Astrocyte (in vitro differentiated cells and primary cell): ENCODE data around the gene TMEM123. TPM values are rescaled to one million over a fixed set of nuclear protein-coding genes. Genes with fewer than 3 reads are reported as not detected.

Experiments used
- DNase-seq: peaks from one replicate; pipeline ENCODE4 v3.0.0-alpha.2; 2010; ENCODE audit warnings: low read depth
- FAIRE-seq: peaks from 2 replicates; lab custom pipeline; 2011; peaks lifted over from hg19 to GRCh38; lab: Jason Lieb, UNC
- H2AFZ ChIP-seq: 2 replicates; pipeline ENCODE4 v1.6.0; 2012; ENCODE audit warnings: low read depth, low read length, inconsistent platforms
- H3K27ac ChIP-seq: 2 replicates; pipeline ENCODE4 v1.5.1; 2011; ENCODE audit warnings: low read depth, low read length, inconsistent platforms
- H3K27me3 ChIP-seq: 2 replicates; pipeline ENCODE4 v1.6.0; 2011; ENCODE audit warnings: low read length, inconsistent platforms; ENCODE audit not compliant: insufficient read depth
- H3K36me3 ChIP-seq: 2 replicates; pipeline ENCODE4 v1.5.1; 2011; ENCODE audit warnings: low read length, inconsistent platforms; ENCODE audit not compliant: insufficient read depth
- H3K4me1 ChIP-seq: 2 replicates; pipeline ENCODE4 v1.5.1; 2011; ENCODE audit warnings: low read length, inconsistent platforms; ENCODE audit not compliant: insufficient read depth
- H3K4me2 ChIP-seq: 2 replicates; pipeline ENCODE4 v1.6.0; 2012; ENCODE audit warnings: low read length, inconsistent platforms
- H3K4me3 ChIP-seq: 2 replicates; pipeline ENCODE4 v1.5.1; 2011; ENCODE audit warnings: low read depth, mild to moderate bottlenecking, low read length, inconsistent platforms; ENCODE audit not compliant: insufficient read depth
- H3K79me2 ChIP-seq: 2 replicates; pipeline ENCODE4 v1.6.0; 2012; ENCODE audit warnings: mild to moderate bottlenecking, low read length, inconsistent platforms; ENCODE audit not compliant: insufficient read depth
- H3K9ac ChIP-seq: 2 replicates; pipeline ENCODE4 v1.6.0; 2012; ENCODE audit warnings: mild to moderate bottlenecking, low read length, inconsistent platforms
- H3K9me3 ChIP-seq: 2 replicates; pipeline ENCODE4 v1.5.1; 2012; ENCODE audit warnings: low read depth, mild to moderate bottlenecking, low read length, inconsistent platforms; ENCODE audit not compliant: insufficient read depth
- H4K20me1 ChIP-seq: 2 replicates; pipeline ENCODE4 v1.6.0; 2012; ENCODE audit warnings: low read length, inconsistent platforms; ENCODE audit not compliant: insufficient read depth
- H3K27ac Mint-ChIP-seq: one replicate; pipeline ENCODE4 v1.8.0; 2021; ENCODE audit warnings: mild to moderate bottlenecking, mixed read lengths; ENCODE audit not compliant: unreplicated experiment
- H3K27me3 Mint-ChIP-seq: one replicate; pipeline ENCODE4 v1.8.0; 2021; ENCODE audit warnings: low read depth, mixed read lengths; ENCODE audit not compliant: unreplicated experiment
- H3K36me3 Mint-ChIP-seq: one replicate; pipeline ENCODE4 v1.8.0; 2021; ENCODE audit warnings: low read depth, mixed read lengths; ENCODE audit not compliant: unreplicated experiment
- H3K4me1 Mint-ChIP-seq: one replicate; pipeline ENCODE4 v1.8.0; 2021; ENCODE audit warnings: low read depth, mixed read lengths; ENCODE audit not compliant: unreplicated experiment
- H3K4me3 Mint-ChIP-seq: one replicate; pipeline ENCODE4 v1.8.0; 2021; ENCODE audit warnings: mild to moderate bottlenecking, moderate library complexity, mixed read lengths; ENCODE audit not compliant: unreplicated experiment
- H3K9me3 Mint-ChIP-seq: one replicate; pipeline ENCODE4 v1.8.0; 2021; ENCODE audit warnings: mild to moderate bottlenecking, mixed read lengths; ENCODE audit not compliant: unreplicated experiment
- CTCF ChIP-seq: IDR thresholded peaks from 2 replicates; pipeline ENCODE4 v1.5.1; 2011; ENCODE audit warnings: low read depth, mild to moderate bottlenecking, inconsistent platforms, low read length, moderate library complexity; ENCODE audit not compliant: insufficient read depth
- EZH2 ChIP-seq: IDR thresholded peaks from 2 replicates; pipeline ENCODE4 v1.6.1; 2012; ENCODE audit warnings: mild to moderate bottlenecking, low read length, inconsistent platforms; ENCODE audit not compliant: insufficient read depth
- total RNA-seq: library from RNA; stranded (reverse); gene quantifications from 2 replicates; pipeline ENCODE4 v1.2.1, GENCODE V29; 2021

The TMEM123 gene
- total RNA-seq, 1 donor from 2014 or later = 234 TPM

GRCh38 chr11:102465696-102466095 lies 13.1 kb upstream of the TMEM123 start:
- H3K27me3 Mint-ChIP-seq = no peaks in the 10 kb centered on the region
- Histone ChIP-seq H3K27ac (no peak overlapping the region), H4K20me1 (no peaks in the 10 kb centered on the region), H2AFZ (no peak overlapping the region), H3K4me3 (no peak overlapping the region), H3K9me3 (no peaks in the 10 kb centered on the region), H3K4me1 (peaks cover 6% of the 10 kb centered on the region), H3K36me3 (no peaks in the 10 kb centered on the region), H3K9ac (no peak overlapping the region), H3K4me2 (no peak overlapping the region), H3K27me3 (no peaks in the 10 kb centered on the region), H3K79me2 (no peaks in the 10 kb centered on the region)
- no peaks in the 10 kb centered on the region for H3K36me3 Mint-ChIP-seq
- no peak for DNase-seq
- no peak overlapping the region for H3K4me3 Mint-ChIP-seq
- no peak for FAIRE-seq
- no peaks in the 10 kb centered on the region for H3K9me3 Mint-ChIP-seq
- no peak overlapping the region for H3K27ac Mint-ChIP-seq
- TF ChIP-seq CTCF (no peak), EZH2 (no peak)
- peaks cover 7% of the 10 kb centered on the region for H3K4me1 Mint-ChIP-seq

GRCh38 chr11:102464859-102465500 lies 12.4 kb upstream of the TMEM123 start:
- Histone ChIP-seq H3K4me2 (no peak overlapping the region), H3K9me3 (no peaks in the 10 kb centered on the region), H2AFZ (no peak overlapping the region), H3K4me3 (no peak overlapping the region), H3K27ac (no peak overlapping the region), H3K27me3 (no peaks in the 10 kb centered on the region), H3K36me3 (no peaks in the 10 kb centered on the region), H3K9ac (no peak overlapping the region), H3K4me1 (peaks cover 6% of the 10 kb centered on the region), H4K20me1 (no peaks in the 10 kb centered on the region), H3K79me2 (no peaks in the 10 kb centered on the region)
- Mint-ChIP-seq H3K27me3 (no peaks in the 10 kb centered on the region), H3K4me3 (no peak overlapping the region), H3K9me3 (no peaks in the 10 kb centered on the region), H3K27ac (no peak overlapping the region), H3K4me1 (peaks cover 7% of the 10 kb centered on the region), H3K36me3 (no peaks in the 10 kb centered on the region)
- DNase-seq (no peak), FAIRE-seq (no peak)
- TF ChIP-seq CTCF (no peak), EZH2 (no peak)

- H3K4me1 Mint-ChIP-seq = peaks cover under 1% of the 10 kb centered on the region
- no peak for TF ChIP-seq EZH2
- no peak for TF ChIP-seq CTCF
- H3K4me1 ChIP-seq = no peaks in the 10 kb centered on the region
- no peaks in the 10 kb centered on the region for H3K9me3 ChIP-seq
- DNase-seq (no peak), FAIRE-seq (no peak)
- no peaks in the 10 kb centered on the region for H3K79me2 ChIP-seq
- no peaks in the 10 kb centered on the region for H3K27me3 Mint-ChIP-seq
- H2AFZ ChIP-seq = no peak overlapping the region
- no peak overlapping the region for H3K9ac ChIP-seq
- H3K27ac Mint-ChIP-seq = no peak overlapping the region
- no peak overlapping the region for H3K4me3 Mint-ChIP-seq
- H3K27ac ChIP-seq = no peak overlapping the region
- no peaks in the 10 kb centered on the region for H3K36me3 ChIP-seq
- no peaks in the 10 kb centered on the region for H4K20me1 ChIP-seq
- H3K36me3 Mint-ChIP-seq = no peaks in the 10 kb centered on the region
- no peaks in the 10 kb centered on the region for H3K9me3 Mint-ChIP-seq
- H3K27me3 ChIP-seq = no peaks in the 10 kb centered on the region
- no peak overlapping the region for H3K4me3 ChIP-seq
- H3K4me2 ChIP-seq = no peak overlapping the region
These were observed 11.5 kb upstream of the TMEM123 start for GRCh38 chr11:102464037-102464436.
